GM21825 (cell line): Measurements from ENCODE around the gene GOLPH3.
"Not testable (repeated sequence)": the region's sequence is repeated elsewhere in the genome, so short reads cannot be mapped to it uniquely, and the experiment has no call there.

Experiments used
- ATAC-seq: cut with Tn5 transposase; IDR thresholded peaks from one replicate; pipeline ENCODE4 v1.9.1; 2021; ENCODE audit warnings: mild to moderate bottlenecking, moderate library complexity; ENCODE audit not compliant: unreplicated experiment

Gene GOLPH3

DNA sequence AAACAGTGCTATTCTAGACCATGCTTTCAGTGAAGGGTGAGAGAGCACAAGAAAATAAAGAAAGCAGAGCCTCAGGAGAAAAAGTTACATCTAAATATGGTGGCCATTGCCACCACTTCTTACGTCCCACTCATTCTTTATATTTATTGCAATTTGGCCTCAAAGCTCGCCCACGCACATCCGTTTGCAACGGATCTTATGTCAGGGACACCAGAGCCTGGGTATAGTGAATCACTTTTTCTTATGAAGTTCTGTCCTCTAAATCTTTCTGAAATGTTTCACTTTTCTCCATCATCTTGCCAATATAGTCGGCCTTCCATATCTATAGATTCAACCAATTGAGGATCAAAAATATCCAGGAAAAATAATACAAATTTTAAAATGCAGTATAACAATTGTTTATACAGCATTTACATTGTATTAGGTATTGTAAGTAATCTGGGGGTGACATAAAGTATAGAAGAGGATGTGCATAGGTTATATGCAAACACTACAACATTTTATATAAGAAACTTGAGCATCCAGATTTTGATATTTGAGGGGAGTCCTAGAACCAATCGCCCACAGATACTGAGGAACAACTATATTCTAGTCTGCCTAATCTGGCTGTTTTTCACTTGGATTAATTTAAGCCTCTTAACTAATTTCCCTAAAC is 35.2 kb downstream of the GOLPH3 start:
- no peak for ATAC-seq

DNA sequence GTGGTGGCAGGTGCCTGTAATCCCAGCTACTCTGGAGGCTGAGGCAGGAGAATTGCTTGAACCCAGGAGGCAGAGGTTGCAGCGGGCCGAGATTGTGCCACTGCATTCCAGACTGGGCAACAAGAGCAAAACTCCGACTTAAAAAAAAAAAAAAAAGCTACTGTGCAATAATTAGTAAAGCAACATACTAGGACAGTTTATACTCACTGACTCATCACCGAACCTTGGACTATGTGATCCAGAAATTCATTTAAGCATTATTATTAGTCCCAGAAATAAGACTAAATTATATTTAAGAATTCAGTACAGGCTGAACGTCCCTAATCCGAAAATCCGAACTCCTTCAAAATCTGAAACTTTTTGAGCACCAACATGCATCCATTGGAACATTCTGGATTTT is 37.8 kb downstream of the GOLPH3 start:
- no peak for ATAC-seq

DNA sequence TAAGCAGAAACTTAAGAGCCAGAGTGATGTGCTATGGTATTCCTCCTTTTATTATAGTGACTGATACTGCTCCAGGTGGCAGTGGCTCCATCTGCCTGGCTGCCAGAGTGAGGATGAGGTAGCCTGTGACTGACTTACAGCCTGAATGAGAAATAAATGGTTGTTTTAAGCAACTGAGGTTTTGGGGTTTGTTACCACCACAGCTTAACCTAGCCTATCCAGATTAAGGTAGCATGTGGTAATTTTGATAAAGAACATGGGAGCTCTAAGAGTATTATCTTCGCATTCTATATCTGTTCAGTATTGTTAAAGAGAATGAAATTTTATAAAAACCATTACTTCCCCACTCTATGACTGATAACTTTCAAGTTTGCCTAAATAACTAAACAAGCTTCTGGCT is 39.0 kb downstream of the GOLPH3 start:
- ATAC-seq: no peak

DNA sequence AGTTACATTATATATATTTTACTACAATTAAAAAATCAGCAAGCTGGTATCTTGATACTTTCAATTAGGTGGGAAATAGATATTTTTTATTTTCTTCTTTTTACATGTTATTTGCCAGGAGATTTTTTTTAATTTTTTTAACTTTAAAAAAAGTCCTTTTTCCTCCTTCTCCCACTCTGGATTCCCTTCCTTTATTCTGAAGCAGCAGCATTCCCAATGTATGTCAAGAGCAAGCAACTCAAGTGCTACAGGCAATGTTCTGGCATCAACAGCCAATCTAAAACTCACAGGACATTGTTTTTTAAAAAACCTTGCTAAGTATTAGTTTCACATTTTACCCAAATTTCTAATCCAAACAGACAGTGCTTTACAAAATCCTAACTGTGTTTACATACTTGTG is 41.4 kb downstream of the GOLPH3 start:
- no peak for ATAC-seq

DNA sequence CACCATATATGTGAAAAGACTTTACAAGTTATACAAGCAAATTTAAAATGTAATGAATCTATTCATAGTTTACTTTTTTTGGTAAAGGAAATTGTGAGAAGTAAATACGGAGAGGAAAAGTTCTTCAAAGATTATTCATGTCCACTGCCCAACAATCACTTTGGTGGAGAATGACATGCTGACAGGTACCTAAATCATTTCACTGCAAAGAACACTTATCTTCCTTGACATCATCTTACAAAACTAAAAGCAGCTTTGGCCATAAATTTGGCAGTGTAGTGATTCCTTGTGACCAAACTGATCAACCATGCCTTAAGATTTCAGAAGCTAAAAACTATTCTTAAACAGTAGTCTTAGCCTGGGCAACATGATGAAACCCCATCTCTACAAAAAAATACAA is 42.5 kb downstream of the GOLPH3 start:
- ATAC-seq: no peak

DNA sequence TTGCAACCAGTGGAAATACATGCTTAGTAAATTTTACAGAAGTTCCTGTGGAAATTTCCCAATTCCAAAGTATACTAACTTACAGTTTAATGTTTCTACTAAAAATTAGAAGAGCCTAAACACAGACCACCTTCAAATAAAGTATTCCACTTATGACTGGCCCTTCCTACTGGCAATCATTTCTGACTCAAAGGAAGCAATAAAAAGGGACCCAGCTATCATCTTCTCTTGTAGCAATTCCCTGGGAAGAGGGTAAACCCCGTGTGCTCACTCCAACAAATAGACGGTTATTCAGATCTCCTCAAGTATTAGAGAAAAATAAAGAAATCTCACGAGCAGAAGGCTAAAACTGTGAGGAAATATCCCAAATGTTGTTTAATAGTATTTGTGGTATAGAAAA is 43.3 kb downstream of the GOLPH3 start:
- no peak for ATAC-seq

DNA sequence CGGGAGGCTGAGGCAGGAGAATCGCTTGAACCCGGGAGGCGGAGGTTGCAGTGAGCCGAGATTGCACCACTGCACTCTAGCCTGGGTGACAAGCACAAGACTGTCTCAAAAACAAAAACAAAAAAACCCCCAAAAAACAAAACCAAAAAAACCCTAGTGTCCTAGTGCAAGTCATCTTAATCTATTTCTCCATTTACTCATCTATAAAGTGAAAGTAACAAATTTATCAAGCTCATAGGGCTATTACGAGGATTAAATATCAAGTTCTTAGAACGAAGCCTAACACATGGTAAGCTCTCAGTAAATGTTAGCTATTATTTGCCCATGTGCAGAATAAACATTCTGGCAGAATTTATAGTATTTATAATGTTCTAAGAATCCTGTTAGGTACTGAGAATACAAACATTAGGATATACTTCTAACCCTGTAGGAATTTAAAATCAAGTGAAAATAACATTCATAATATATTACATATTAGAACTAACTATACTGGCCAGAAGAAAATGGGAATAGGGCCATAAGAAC is 45.0 kb downstream of the GOLPH3 start:
- no peak for ATAC-seq

DNA sequence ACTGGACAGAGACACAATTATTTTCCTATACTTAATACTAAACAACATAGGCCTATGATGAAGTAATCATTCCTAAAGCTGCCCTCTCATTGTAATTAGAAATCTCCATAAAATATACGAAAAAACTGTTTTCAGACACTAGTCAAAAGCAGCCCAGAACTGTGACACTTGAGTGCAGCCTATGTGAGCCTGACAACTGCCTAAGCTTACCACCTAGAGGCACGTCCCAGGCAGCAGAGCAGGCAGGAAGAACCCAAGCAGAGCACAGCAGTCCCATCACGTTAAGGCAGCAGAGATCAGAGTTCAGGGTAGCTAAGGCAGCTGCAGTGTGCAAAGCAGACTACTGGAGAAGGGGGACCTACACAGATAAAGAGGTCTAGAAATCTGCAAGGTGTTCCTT is 46.4 kb downstream of the GOLPH3 start:
- no peak for ATAC-seq

DNA sequence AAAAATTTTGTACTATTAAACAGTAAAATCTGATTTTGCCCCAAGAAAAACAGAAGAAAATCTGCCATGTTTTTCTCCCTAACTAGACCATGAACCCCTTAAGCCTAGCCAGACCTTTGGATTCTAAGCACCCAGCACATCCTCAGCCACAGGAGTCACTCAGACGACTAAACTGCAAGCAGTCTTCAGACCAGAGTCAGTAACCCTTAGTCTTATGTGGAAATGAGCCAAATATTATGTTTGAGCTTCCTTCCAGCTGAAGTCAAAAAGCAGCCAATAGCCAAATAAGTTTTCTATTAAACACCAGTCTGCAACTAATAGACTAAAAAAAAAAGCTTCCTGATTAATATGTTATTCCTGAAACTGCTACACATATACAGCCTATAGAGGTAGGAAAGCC is 47.4 kb downstream of the GOLPH3 start:
- no peak for ATAC-seq

DNA sequence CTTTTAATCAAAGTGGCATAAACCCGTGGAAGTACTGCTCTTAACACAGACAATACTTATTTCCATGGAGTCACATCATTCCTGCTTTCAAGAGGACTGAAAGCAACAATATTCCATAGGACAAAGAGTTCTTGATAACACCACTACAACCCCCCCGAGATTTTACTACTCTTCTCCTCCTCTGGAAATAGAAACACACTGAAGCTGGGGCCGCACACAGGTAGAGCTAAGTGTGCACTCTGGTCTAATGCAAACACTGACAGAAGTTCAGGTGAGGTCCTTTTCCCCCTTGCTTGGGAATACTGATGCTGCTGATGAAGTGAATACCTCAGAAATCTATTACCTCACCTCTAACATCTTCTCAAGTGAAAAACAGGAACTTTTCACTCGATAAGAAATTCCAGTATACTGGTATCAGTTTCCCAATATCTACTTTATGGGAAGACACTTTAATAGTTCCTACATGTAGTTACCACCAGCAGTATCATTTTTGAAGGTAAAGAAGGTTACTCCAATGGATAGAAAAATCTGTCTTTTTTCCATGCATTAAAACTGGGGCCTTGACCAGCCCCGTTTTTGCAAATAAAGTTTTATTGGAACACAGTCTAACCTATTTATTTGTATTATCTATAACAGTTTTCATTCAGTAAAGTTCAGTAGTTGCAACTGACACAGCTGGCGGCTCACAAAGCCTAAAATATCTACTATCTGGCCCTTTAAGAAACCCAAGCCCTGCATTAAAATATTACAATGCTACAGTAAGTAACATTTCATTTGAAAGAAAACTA is 50.0 kb downstream of the GOLPH3 start:
- ATAC-seq: no peak

DNA sequence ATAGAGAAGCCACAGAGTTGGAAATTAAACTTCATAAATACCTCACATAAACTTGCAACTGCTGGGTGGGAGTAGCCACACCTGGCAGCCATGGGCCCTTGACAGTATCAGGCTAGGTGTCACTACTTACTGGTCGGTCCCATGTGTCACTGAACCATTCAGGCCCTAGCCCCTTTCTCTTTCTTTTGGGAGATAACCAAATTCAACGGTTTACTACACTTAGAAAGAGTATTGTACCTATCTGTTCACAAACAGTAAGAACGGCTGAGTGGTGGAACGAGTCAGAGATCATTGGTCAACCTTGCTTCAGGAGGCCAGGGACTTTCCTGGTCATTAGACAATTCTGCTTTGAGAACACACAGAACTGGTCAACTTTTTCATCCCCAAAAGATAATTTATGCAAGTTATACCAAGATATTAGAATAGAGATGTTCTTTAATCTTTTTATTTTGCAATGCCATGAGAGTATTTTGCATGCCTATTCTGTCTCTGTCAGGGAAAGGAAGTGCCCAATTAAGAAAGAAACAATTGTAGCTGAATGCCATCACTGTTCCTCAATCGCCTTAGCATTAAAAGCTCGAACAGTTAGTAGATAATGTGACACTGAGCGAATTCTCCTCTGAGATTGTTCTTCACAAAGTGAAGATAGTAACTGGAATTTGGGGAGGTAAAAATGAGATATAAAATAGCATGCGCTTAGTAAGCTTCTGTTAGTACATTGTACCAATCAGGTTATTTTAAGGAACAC is 50.9 kb downstream of the GOLPH3 start:
- ATAC-seq: no peak

DNA sequence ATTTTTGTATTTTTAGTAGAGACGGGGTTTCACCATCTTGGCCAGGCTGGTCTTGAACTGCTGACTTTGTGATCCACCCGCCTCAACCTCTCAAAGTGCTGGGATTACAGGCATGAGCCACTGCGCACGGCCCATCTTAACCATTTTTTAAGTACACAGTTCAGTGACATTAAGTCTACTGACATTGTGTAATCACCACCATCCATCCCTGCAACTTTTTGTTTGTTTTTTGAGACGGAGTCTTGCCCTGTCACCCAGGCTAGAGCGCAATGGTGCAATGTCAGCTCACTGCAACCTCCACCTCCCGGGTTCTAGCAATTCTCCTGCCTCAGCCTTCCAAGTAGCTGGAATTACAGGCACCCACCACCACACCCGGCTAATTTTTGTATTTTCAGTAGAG is 55.2 kb downstream of the GOLPH3 start:
- not testable (repeated sequence) for ATAC-seq

DNA sequence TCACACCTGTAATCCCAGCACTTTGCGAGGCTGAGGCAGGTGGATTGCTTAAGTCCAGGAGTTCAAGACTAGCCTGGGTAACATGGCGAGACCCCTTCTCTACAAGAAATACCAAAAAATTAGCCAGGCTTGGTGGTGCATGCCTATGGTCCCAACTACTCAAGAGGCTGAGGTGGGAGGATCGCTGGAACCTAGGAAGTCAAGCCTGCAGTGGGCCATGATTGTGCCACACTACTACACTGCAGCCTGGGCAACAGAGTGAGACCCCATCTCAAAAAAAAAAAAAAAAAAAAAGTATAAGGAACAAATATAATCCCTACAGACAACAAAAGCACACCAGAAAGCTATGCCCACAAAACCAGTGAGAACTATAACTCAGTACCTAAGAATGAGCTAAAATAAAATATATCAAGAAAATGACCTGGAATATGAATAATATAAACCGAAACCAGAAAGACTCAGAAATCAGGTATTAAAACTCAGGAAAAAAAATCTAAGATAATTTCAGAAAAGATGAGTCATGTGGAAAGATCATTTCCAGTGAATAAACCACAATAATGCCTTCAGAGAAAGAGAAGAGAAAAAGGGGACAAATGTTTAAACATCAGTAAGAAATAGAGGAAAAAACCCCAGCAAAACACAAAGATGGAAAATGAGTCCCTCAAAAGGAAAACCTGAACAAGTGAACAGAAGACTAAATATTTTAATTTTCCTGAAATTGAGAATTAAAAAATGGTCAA is 57.4 kb downstream of the GOLPH3 start:
- no peak for ATAC-seq

DNA sequence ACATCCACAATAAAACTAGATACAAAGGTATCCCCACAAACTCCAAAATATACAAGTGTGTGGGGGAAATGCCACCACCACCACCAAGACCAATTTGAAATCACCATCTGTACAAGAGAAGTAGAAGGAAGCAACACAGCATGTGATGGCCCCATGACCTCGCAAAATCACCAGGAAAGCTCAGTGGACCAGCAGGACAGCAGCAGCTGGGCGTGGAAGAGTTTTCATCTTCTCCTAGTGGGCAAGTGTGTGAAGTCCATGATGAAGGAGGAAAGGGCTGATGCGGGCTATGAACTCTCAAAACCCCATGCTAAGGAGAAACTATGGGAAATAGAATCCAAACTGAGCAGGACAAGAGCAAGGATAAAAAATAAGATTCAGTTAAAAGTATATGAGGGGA is 58.1 kb downstream of the GOLPH3 start:
- no peak for ATAC-seq

DNA sequence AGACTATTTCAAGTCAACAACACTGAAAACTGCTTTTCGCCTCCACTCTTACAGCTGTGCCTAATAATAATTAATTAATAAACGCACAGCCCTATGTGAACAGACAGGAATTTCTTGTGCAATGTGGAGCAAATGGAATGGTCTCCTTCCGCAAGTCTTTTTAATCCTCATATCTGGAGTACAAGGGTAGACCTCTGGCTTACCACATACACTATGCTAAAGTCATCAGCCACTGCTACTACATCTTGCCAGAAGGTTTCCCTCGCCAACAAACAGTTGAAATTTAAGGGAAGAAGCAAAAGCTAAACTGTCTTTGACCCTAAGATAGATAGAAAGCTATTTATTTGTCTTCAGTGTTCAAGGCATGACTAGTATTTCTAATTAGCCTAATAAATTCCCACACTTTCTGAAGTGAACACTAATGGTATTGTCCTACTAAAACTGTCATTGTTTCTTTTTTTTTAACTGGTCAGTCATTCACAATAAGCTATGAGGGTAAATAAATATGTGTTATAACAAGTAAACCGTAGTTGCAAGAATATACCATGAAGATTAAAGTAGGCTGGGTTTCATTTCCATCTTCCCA is 63.9 kb downstream of the GOLPH3 start:
- no peak for ATAC-seq

DNA sequence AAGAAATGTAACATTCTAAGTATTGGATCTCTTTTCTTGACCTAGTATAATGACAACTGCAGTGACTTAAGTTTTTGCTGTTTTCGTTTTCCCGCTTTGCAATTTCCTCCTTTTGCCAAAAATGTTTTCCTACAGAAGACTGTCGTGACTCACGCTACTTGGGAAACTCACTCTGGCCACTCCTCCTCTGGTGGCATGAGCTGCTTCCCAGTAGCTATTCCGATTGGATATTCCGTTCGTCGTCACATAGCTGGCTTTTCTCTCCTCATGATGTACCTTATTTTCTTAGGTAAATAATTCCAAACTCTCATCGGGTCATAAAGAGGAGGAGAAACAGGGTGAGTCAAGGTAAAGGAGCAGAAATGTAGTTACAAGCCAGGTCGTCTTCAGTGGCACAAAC is 64.9 kb downstream of the GOLPH3 start:
- no peak for ATAC-seq

DNA sequence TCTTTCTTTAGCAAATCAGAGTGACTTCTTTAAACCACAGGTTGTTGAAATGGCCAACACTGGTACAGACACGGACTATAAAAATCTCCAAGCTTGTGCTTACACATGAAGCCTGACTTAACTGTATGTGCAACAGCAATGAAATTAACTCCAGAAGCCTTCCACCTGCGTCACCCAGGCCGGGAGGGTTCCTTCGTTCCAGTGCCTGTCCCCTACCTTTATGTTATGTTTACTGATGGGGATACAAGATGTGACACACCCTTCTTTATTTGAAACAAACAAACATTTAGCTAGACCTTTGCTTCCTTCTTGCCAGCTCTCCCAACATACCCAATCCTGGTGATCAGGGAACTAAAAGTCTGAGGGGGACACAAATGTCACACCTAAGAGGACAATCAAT is 66.0 kb downstream of the GOLPH3 start:
- no peak for ATAC-seq

DNA sequence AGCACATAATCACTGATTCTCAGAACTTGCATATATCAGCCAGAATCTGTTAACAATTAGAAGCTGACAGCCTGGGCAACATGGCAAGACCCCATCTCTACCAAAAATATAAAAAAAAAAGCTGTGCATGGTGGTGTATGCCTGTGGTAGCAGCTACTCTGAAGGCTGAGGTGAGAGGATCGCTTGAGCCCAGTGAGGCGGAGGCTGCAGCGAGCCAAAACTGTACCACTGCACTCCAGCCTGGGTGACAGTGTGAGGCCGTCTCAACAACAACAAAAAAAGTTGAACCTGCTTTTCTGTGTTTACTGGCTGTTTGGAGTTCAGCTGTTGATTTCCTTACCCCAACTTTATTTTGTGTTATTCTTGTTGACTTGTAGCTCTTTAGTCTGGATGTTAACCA is 66.8 kb downstream of the GOLPH3 start:
- ATAC-seq: no peak

DNA sequence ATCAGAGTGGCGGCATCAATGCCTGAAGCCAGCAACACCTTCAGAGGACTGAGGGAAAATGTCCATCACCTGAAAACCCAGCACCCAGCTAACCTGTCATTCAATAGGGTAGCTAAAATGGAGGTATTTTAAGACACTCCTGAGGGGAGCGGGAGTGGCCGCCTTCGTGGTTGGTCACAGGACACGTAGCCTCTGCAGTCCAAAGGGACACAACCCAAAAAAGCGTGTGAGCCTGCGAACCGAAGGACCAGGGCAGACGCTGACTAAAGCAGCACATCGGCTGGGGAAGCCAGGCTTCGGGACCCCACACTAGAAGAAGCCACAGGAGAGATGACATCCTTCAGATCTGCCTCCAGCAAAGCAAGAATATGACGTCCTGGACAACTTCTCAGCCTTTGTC is 70.6 kb downstream of the GOLPH3 start:
- no peak for ATAC-seq

DNA sequence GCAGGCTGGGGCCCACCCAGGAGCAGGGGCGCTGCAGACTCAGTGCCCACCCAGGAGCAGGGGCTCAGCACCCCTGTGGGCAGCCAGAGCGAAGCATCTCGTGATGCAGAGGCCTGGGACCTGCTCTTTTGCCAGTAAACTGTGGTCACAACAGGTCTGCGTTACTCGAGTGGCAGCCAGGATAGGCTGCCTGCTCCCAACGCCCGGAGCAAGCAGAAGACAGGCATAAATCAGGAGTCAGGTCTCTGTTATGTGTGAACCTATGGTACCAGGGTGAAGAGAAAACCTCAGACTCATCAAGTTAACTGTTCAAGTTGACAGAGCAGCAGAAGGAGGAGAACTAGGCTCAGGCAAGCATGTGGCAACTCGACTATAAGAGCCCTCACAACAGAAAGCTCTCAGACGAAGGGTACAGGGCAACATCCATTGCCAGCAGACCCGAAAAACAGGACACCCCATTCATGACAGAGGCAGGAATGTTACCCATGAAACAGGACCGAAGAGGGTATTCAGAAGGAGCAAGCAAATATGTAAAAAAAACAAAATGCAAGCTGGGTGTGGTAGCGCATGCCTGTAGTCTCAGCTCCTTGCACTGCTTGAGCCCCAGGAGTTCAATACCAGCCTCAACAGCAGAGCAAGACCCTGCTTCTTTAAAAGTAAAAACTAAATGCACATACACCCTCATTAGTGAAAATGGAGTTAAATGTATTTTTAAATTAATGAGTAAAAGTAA is 71.7 kb downstream of the GOLPH3 start:
- no peak for ATAC-seq
